DOHH2 (cell line): ENCODE data around the gene MYCBP.

Experiments used
- H3F3A ChIP-seq: fragments of 200-600 bp; sonication (generic), shearing (Covaris generic); 2 replicates; pipeline ENCODE4 v1.6.0; 2016; ENCODE audit warnings: antibody characterized with exemption, mild to moderate bottlenecking; ENCODE audit not compliant: control insufficient read depth, insufficient read depth
- H3K27ac ChIP-seq: fragments of 200-600 bp; sonication (generic); 2 replicates; pipeline ENCODE4 v1.5.1; 2014; ENCODE audit warnings: low read depth, mild to moderate bottlenecking, low read length, moderate library complexity
- H3K27me3 ChIP-seq: fragments of 200-600 bp; sonication (generic); 2 replicates; pipeline ENCODE4 v1.6.1; 2014; ENCODE audit warnings: mild to moderate bottlenecking, low read length, mixed read lengths; ENCODE audit not compliant: control insufficient read depth
- H3K36me3 ChIP-seq: fragments of 200-600 bp; sonication (generic); 2 replicates; pipeline ENCODE4 v1.6.1; 2014; ENCODE audit warnings: mild to moderate bottlenecking, low read length, moderate library complexity, mixed read lengths; ENCODE audit not compliant: control insufficient read depth
- H3K4me1 ChIP-seq: fragments of 200-600 bp; sonication (generic); 2 replicates; pipeline ENCODE4 v1.6.1; 2014; ENCODE audit warnings: mild to moderate bottlenecking, low read length, mixed read lengths; ENCODE audit not compliant: control insufficient read depth
- H3K4me2 ChIP-seq: fragments of 200-600 bp; sonication (generic); 2 replicates; pipeline ENCODE4 v1.6.0; 2014; ENCODE audit warnings: mild to moderate bottlenecking, low read length, moderate library complexity
- H3K4me3 ChIP-seq: fragments of 200-600 bp; sonication (generic); 2 replicates; pipeline ENCODE4 v1.5.1; 2014; ENCODE audit warnings: mild to moderate bottlenecking, low read length, mixed read lengths
- H3K79me2 ChIP-seq: fragments of 200-600 bp; sonication (generic); 2 replicates; pipeline ENCODE4 v1.6.1; 2014; ENCODE audit warnings: mild to moderate bottlenecking, low read length, mixed read lengths; ENCODE audit not compliant: control insufficient read depth
- H3K9me2 ChIP-seq: fragments of 200-600 bp; sonication (generic); replicated peaks from 2 replicates; pipeline ENCODE4 v1.6.1; 2014; ENCODE audit warnings: mild to moderate bottlenecking, low read length, mixed read lengths; ENCODE audit not compliant: control insufficient read depth
- H3K9me3 ChIP-seq: fragments of 200-600 bp; sonication (generic); 2 replicates; pipeline ENCODE4 v1.6.1; 2014; ENCODE audit warnings: antibody characterized with exemption, low read length, mixed read lengths; ENCODE audit not compliant: control insufficient read depth, insufficient read depth
- H4K20me1 ChIP-seq: fragments of 200-600 bp; sonication (generic); 2 replicates; pipeline ENCODE4 v1.6.0; 2014; ENCODE audit warnings: low read depth, mild to moderate bottlenecking, antibody characterized with exemption, low read length, moderate library complexity; ENCODE audit not compliant: control insufficient read depth, insufficient read depth
- EZH2phosphoT487 ChIP-seq: fragments of 200-600 bp; sonication (generic); IDR thresholded peaks from 2 replicates; pipeline ENCODE4 v1.6.1; 2017; ENCODE audit warnings: borderline replicate concordance, mild to moderate bottlenecking, antibody characterized with exemption, low read length, moderate library complexity, mixed read lengths
- TF ChIP-seq, protein P1 (sequence below): fragments of 200-600 bp; sonication (generic); IDR thresholded peaks from one replicate; pipeline ENCODE4 v1.5.1; 2014; ENCODE audit warnings: antibody characterized with exemption, mild to moderate bottlenecking, low read depth, low read length; ENCODE audit not compliant: poor library complexity, severe bottlenecking

Gene MYCBP

DNA sequence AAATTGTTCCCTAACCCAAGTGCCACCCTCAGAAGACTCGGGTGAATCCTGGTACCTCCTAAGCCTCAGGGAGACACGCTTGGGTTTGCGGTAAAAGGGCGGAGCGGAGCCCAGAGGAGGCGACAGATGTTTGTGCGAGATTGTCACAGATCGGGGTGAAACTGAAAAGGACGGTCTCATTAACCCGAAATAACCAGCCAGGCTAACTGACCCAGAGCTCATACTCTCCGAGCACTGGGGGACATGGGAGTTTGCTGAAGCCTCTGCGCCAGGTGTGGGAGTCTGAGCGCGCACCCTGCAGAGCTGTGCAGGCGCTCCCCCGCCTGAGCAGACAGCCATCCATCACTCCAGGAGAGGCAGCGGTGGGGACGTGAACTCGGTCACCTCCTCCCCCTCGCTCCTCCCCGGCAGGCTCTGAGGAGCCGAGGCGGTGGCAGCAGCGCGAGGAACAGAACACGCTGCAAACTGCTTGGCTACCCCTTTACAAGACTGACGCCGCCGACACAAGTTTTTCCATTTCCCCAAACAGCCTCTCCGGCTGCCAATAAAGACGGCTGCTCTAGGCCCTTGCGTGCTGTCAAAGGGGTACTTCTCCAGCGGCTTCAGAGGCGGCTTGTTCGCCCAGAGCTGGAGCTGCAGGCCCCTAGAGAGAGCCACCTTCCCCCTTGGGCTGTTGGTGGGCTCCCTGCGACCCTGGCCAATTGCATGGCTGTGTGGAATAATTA, 57.1 kb downstream of the MYCBP start:
- no peak for TF ChIP-seq EZH2phosphoT487
- TF ChIP-seq, protein P1, sequence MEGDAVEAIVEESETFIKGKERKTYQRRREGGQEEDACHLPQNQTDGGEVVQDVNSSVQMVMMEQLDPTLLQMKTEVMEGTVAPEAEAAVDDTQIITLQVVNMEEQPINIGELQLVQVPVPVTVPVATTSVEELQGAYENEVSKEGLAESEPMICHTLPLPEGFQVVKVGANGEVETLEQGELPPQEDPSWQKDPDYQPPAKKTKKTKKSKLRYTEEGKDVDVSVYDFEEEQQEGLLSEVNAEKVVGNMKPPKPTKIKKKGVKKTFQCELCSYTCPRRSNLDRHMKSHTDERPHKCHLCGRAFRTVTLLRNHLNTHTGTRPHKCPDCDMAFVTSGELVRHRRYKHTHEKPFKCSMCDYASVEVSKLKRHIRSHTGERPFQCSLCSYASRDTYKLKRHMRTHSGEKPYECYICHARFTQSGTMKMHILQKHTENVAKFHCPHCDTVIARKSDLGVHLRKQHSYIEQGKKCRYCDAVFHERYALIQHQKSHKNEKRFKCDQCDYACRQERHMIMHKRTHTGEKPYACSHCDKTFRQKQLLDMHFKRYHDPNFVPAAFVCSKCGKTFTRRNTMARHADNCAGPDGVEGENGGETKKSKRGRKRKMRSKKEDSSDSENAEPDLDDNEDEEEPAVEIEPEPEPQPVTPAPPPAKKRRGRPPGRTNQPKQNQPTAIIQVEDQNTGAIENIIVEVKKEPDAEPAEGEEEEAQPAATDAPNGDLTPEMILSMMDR: no peak
- Histone ChIP-seq H4K20me1 (no peaks in the 10 kb centered on the region; the same call in 1 of the 2 replicates), H3K36me3 (no peaks in the 10 kb centered on the region), H3K79me2 (no peaks in the 10 kb centered on the region), H3K9me2 (no peaks in the 10 kb centered on the region), H3K4me1 (no peaks in the 10 kb centered on the region), H3F3A (no peaks in the 10 kb centered on the region), H3K27ac (no peak overlapping the region), H3K4me2 (no peak overlapping the region), H3K27me3 (peaks cover 31% of the 10 kb centered on the region), H3K4me3 (no peak overlapping the region), H3K9me3 (no peaks in the 10 kb centered on the region)

DNA sequence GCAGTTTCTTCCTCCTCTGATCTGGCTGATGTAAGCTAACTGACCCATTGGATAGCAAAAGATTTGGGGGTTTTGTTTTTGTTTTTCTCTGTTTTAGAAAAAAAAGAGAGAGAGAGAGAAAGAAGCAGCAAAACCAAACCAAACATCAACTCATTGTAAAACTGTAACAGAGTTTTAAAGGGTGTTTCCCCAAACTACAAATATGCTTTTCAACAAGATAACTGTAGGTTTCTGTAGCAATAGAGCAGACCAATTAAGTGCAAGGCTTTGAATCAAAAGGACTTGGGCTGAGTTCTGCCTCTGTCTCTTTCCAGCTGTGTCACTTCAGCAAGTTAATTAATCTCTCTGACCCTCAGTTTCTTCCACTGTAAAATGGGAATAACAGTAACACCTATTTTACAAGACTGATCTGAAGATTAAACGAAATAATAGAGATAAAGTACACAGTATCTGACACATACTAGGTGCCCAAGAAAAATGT, 58.1 kb downstream of the MYCBP start:
- TF ChIP-seq, protein P1: no peak
- TF ChIP-seq EZH2phosphoT487: no peak
- Histone ChIP-seq H3F3A (no peaks in the 10 kb centered on the region), H3K79me2 (no peaks in the 10 kb centered on the region), H3K27ac (no peak overlapping the region), H3K36me3 (no peaks in the 10 kb centered on the region), H3K4me1 (no peaks in the 10 kb centered on the region), H3K9me3 (no peaks in the 10 kb centered on the region), H3K4me2 (no peak overlapping the region), H3K9me2 (no peaks in the 10 kb centered on the region), H4K20me1 (no peaks in the 10 kb centered on the region; the same call in 1 of the 2 replicates), H3K4me3 (no peak overlapping the region), H3K27me3 (peaks cover 30% of the 10 kb centered on the region)

DNA sequence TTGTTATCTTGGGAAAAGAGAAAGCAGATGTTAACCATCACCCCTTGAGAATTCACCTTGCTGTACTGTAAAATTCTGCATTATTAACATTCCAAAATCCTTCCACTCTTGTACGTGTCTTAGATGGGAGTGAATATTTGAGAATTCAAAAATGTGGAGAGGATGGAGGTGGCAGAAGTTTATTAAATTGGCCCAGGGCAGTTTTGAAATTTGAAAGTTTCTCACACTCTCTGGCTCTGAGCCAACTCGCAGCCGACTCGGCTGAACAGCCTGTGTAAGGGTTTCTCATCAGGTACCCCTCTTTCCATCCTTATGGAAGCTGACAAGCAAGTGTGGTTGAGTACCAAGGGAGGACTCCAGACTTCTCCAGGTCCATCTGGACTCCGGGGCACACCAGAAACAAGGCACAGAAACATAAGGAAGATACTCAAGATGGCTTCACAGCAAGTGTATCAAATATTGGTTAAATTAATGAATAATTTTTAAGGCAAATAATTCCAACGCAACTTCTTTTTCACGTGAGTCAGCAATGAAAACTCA, 58.6 kb downstream of the MYCBP start:
- peaks cover 27% of the 10 kb centered on the region for H3K27me3 ChIP-seq
- no peak overlapping the region for H3K4me2 ChIP-seq

More for the DNA sequence above, 58.6 kb downstream of the MYCBP start:
- Histone ChIP-seq H3K36me3 (no peaks in the 10 kb centered on the region), H3K79me2 (no peaks in the 10 kb centered on the region), H3K9me2 (no peaks in the 10 kb centered on the region), H3K4me3 (no peak overlapping the region), H3F3A (no peaks in the 10 kb centered on the region), H3K27ac (no peak overlapping the region), H3K4me1 (no peaks in the 10 kb centered on the region), H3K9me3 (no peaks in the 10 kb centered on the region), H4K20me1 (no peaks in the 10 kb centered on the region; the same call in 1 of the 2 replicates)
- TF ChIP-seq EZH2phosphoT487: no peak
- TF ChIP-seq, protein P1: no peak
